ENCODE results near the gene NMNAT2.

NMNAT2 gene

GRCh38 chr1:183215936-183216335 lies 202.2 kb downstream of the NMNAT2 start:
- no peak for DNase-seq (ENCODE audit: low read depth in 3 of 3, low spot score in 1 of 3)

GRCh38 chr1:183215076-183215720 lies 203.0 kb downstream of the NMNAT2 start:
- DNase-seq (ENCODE audit: low read depth in 3 of 3, low spot score in 1 of 3): no peak

DNA sequence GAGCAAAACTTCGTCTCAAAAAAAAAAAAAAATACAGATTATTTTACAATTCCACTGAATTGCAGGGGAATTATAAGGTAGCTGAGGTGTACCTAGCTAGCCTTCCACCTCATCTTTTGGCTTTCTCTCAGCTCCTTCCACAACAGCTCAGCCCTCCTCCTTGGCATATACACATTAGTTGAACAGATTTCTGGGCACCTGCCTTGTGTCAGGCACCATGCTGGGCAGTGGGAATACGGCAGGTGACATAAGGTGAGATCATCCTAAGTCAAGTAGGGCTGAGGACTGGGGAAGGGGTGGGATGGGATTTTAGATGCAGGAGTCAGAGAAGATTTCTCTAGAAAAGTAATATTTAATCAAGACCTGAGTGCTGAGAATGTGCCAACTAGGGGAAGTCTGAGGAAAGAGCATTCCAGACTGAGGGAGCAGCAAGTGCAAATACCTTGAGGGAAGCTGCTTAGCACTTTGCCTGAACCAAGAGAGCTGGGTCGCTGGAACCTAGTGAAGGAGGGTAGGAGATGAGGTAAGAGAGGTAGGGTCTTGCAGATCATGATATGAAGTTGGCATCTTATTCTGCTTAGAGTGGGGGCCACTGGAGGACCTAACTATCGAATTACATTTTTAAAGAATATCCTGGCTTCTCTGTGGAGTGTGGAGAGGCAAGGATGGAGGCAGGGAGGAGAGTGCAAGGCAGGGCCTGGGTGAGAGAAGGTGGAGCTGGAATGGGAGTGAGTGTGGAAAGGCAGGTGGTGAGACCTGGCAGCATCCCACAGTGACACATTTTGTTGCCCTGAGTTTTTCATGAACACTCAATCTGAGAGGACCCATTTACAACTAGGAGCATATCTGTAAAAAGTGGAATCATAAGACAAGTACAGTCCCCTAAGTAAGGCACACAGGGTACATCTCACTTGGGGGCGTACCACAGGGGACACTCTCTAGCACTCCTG lies 203.9 kb downstream of the NMNAT2 start:
- DNase-seq (ENCODE audit: low read depth in 3 of 3, low spot score in 1 of 3): no peak

DNA sequence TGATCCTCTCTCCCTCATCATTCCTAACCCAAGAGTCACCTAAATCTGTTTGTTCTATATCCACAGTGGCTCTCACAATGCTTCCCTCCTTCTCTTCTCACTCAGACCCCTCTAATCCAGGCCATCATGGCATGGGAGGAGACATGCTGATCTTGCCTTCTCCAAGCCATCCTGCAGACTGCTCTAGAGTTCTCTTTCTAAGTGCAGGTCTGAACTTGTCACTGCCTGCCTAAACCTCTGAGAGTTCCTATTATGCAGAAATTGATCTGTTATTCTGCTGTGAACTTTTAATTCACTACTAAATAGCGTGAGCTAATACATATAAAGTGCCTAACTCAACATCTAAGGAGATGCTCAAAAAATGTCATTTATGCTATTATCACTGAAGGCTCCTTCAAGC lies 205.3 kb downstream of the NMNAT2 start:
- no peak for DNase-seq (ENCODE audit: low read depth in 3 of 3, low spot score in 1 of 3)

DNA sequence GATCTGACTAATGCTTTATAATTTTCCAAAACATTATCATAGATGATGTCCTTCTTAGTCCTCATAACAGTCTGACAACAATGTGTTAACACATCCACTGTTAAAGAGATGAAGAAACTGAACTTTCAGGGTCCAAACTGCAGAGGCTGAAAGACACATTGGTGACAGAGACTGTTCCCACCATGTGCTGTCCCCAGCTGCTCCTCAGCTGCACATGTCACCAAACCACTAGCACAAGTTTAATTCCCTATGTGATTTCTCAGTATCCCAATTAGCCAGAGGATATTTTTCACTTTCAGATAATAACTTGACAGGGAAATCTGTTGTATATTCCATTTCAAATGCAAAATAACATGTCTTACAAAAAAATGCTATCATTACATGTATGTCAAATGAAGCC lies 207.5 kb downstream of the NMNAT2 start:
- no peak for DNase-seq (ENCODE audit: low read depth in 3 of 3, low spot score in 1 of 3)

DNA sequence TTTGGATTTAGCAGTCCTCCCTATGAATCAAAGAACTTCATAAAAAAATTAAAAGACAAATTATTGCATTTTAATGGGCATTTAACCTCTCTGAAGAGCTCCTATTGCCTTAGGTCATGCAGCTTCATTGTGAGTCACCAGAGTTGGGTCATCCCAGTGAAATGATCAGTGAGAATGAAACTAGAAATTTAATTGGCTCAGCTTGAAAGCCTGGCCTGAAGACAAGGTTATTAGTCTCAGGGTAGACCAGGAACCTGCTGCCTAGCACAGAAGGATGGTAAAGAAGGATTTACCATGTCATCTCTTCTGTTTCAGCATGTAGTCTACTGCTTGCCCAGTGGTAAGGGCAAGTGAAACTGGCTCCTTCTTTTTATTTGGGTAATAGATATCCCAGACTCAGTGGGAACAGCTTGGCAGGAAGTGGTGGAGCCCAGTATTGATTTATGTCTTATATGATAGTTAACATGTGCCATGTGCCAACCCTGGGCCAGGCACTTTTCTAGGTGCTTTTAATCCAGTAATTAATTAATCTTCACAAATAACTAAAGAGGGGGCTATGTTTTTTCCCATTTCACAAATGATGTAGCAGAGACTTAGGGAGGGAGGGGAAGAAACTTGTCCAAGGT lies 208.5 kb downstream of the NMNAT2 start:
- no peak for DNase-seq (ENCODE audit: low read depth in 3 of 3, low spot score in 1 of 3)

DNA sequence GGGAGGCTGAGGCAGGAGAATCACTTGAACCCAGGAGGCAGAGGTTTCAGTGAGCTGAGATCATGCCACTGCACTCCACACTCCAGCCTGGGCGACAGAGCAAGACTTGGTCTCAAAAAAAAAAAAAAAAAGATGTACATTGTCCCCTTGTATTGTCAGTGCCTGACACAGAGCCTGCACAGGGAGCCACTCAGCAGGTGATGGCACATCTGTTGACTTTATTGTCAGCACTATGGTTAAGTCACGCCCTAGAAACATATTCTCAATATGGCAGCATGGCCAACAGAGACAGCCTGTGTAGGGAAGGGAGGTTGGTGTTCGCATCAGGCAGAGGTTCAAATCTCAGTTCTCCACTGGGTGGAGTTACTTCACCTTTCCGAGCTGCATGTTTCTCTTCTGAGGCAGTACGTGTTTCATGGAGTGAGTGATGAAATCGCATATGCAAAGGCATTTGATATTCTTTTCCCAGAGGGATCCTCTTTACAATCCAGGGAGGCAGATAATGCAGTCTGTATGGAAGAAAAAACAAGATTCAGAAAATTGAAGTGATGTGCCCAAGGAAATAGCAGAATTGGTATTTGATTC lies 211.6 kb downstream of the NMNAT2 start:
- no peak for DNase-seq (ENCODE audit: low read depth in 3 of 3, low spot score in 1 of 3)

DNA sequence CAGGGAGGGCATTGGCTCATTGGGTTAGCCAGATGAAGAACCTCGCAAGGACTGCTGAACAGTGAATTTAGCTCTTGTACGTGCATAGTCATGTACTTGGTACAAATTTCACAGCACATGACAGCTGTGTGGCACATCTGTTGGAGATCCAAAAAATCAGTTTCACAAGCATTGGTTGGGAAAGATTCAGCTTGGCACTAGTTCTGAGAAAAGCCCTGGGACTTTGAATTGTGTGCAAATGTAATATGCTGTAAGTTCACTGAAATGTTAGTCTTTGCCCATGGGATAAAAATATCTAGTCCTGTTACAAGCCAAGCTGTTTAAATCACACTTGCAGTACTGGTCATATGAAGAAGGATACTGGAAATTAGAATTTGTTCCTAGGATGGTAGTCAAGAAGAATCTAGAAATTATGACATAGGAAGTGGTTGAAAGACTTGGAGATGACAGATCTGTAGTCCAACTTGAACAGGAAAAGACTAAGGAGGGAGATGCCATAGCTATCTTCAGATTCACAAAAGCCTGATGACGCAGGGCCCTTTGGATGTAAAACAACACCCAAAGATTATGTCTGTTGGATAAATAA lies 212.9 kb downstream of the NMNAT2 start:
- no peak for DNase-seq (ENCODE audit: low read depth in 3 of 3, low spot score in 1 of 3)

- no peak for DNase-seq (ENCODE audit: low read depth in 3 of 3, low spot score in 1 of 3)
Measured at GRCh38 chr1:183203094-183203493, 215.1 kb downstream of the NMNAT2 start.

GRCh38 chr1:183200451-183200850 lies 217.7 kb downstream of the NMNAT2 start:
- no peak for DNase-seq (ENCODE audit: low read depth in 3 of 3, low spot score in 1 of 3)

- no peak for DNase-seq (ENCODE audit: low read depth in 3 of 3, low spot score in 1 of 3)
Measured at GRCh38 chr1:183199304-183199703, 218.9 kb downstream of the NMNAT2 start.

DNA sequence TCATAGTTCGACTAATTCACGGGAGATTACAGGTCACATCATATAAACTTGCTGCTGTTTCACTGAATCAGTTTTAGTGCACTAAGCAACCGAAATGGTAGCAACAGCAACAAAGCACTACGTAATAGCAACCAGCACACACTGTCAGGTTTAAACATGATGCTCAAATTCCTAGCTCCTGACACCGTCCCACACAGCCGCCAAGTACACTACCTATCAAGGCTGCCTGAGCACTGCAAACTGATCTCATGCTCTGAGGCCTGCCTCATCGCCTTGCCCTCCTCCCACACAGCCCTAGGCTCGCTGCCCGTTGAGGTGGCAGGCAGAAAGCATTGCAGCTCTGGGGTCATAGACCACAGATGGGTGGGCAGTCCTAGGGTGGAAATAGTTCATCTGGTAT lies 219.7 kb downstream of the NMNAT2 start:
- no peak for DNase-seq (ENCODE audit: low read depth in 3 of 3, low spot score in 1 of 3)

All from stimulated activated CD4-positive, alpha-beta T cell treated with anti-CD3 and anti-CD28 coated beads, TNF-alpha, amount 100 ng/mL, for 1 hour (primary cell).